ENCODE measurements around the gene TENT5C. TPM values are rescaled to one million over a fixed set of nuclear protein-coding genes. Genes with fewer than 3 reads are reported as not detected.

The TENT5C gene
- total and polyA plus RNA-seq, 8 donors, result 11.6 to 25.8 (median 15.9) TPM

DNA sequence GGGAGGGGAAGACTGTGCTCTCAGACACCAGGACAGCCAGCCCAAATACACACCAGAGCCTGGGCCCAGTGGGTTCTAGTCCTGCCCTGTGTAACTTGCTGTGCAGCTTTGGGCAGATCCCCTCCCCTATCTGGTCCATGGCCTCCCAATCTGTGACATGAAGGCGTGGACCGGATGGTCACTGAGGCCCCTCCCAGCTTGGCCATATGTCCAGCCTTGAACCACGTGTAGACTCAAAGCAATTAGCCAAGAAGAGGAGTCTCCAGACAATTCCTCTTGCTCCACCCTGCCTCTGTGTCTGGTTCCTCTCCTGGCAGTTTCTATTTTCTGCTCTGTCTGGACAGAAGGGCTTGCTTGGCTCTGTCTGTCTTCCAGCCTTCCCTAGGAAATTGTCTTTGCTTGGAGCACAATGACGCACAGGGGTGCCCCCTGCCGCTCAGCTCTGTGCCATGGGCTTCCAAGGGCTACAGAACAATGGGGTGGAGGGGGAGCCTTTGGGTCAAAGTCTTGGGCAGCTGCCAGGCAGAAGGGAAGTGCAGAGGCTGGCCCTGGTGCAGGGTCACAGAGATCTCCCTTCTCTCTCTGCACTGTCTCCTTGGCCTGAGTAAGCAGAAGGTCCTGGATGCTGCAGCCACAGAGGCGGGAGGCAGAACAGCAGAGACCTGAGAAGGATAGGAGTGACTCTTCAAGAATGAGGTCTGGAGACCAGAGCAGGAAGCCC, 66.1 kb downstream of the TENT5C start:
- H3K4me3 ChIP-seq, result no peak overlapping the region
- intact Hi-C loops (cut with DNase I), result loop anchor here in 1 of 2 donors (5.0 kb wide), 1 partner anchor 140 kb away; no protein-coding TSS in a partner anchor

DNA sequence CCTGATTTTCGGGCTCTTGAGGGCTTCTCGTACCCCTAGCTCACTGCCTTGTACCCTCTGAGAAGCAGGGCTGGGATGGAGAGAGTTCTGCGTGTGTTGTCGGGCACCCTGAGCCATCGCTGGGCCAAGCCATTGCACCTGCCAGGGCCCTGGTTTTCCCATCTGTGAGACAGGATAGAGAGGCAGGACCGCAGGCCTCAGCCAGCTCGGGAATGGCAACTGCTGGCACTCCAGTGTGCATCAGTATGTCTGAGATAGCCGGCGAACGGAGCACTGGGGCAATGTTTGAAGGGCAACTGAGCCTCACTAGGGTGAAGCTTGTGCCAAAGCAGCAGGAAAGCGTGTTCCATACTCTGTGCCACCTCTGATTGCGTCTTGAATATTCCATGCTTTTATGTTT, 66.9 kb downstream of the TENT5C start:
- intact Hi-C loops (cut with DNase I), result loop anchor here in 1 of 2 donors (5.0 kb wide), 1 partner anchor 140 kb away; no protein-coding TSS in a partner anchor
- Histone ChIP-seq H3K36me3 (no peaks in the 10 kb centered on the region), H3K27ac (no peak overlapping the region), H3K4me1 (no peaks in the 10 kb centered on the region), H3K9me3 (no peaks in the 10 kb centered on the region), H3K4me3 (no peak overlapping the region), H3K27me3 (no peaks in the 10 kb centered on the region)
- DNase-seq (no peak), ATAC-seq (no peak)
- TF ChIP-seq, protein P1, sequence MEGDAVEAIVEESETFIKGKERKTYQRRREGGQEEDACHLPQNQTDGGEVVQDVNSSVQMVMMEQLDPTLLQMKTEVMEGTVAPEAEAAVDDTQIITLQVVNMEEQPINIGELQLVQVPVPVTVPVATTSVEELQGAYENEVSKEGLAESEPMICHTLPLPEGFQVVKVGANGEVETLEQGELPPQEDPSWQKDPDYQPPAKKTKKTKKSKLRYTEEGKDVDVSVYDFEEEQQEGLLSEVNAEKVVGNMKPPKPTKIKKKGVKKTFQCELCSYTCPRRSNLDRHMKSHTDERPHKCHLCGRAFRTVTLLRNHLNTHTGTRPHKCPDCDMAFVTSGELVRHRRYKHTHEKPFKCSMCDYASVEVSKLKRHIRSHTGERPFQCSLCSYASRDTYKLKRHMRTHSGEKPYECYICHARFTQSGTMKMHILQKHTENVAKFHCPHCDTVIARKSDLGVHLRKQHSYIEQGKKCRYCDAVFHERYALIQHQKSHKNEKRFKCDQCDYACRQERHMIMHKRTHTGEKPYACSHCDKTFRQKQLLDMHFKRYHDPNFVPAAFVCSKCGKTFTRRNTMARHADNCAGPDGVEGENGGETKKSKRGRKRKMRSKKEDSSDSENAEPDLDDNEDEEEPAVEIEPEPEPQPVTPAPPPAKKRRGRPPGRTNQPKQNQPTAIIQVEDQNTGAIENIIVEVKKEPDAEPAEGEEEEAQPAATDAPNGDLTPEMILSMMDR (IDR thresholded peaks at IDR 0.05), result no peak

More for the DNA sequence above, 66.1 kb downstream of the TENT5C start:
- no peaks in the 10 kb centered on the region for H3K27me3 ChIP-seq
- peak; percentile 83 for ATAC-seq
- no peaks in the 10 kb centered on the region for H3K4me1 ChIP-seq
- H3K9me3 ChIP-seq, result no peaks in the 10 kb centered on the region
- H3K27ac ChIP-seq, result no peak overlapping the region
- DNase-seq, result no peak
- TF ChIP-seq, protein P1 (IDR thresholded peaks at IDR 0.05), result no peak
- H3K36me3 ChIP-seq, result no peaks in the 10 kb centered on the region

DNA sequence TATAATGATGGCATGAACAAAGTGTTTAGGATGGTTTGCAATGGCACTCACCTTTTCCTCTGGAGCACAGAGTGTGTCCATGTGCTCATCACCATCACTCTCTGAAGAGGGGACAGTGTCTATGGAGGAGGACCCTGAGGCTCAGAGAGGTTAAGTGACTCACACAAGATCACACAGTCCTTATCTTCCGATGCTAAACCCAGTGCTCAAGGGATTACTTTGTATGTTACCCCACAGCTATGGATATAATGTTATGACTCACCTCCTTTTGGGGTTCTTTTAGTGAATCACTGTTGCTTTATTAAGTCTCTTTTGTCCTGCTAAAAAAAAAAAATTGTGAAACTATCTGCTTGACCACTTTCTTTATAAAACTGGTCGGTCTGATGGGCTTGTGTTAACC, 67.6 kb downstream of the TENT5C start:
- intact Hi-C loops (cut with DNase I), result loop anchor here in 1 of 2 donors (5.0 kb wide), 1 partner anchor 141 kb away; no protein-coding TSS in a partner anchor
- no peak for ATAC-seq
- TF ChIP-seq, protein P1 (IDR thresholded peaks at IDR 0.05), result no peak
- Histone ChIP-seq H3K27ac (no peak overlapping the region), H3K9me3 (no peaks in the 10 kb centered on the region), H3K27me3 (no peaks in the 10 kb centered on the region), H3K4me3 (no peak overlapping the region), H3K36me3 (no peaks in the 10 kb centered on the region), H3K4me1 (no peaks in the 10 kb centered on the region)
- no peak for DNase-seq

DNA sequence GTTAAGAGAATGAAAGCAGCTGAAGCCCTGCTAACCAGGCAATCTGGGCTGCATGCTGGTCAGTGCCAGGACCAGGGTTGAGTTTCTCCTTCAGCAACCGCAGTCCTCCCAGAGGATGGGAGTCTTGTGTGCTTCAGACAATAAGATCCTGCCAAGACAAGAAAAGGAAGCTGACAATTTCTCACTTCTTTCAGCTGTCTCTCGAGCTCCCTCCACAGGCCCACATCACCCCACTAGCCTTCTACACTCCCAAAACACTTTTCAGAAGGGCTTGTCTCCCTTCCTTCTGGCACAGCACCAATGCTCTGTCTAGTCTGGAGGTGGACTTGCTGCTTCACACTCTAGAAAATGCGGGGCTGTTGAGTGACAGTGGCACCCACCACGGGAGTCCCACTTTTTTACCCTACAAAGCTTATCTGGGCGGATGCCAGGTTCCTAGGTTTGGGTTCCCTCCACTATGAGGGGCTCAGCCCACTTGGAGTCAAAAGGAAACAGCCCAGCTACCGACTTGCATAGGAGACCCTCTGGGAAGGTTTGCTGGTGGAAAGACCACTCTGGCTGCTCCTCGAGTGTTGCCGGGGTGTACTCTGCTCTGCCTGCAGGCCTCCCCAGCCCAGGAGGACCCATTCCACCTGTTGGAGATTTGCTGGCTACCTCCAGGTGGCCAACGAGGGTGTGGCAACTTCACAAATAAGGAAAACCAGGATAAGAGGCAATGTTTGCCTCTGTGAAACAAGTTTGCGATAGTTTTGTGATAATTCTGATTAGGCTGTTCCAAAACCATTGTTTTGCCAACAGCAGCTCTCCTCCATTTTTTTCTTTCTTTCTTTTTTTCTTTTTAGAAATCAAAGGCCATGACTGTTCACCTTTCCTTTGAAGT, 68.9 kb downstream of the TENT5C start:
- no peaks in the 10 kb centered on the region for H3K4me1 ChIP-seq
- H3K27me3 ChIP-seq, result no peaks in the 10 kb centered on the region
- H3K36me3 ChIP-seq, result no peaks in the 10 kb centered on the region
- no peak for DNase-seq
- no peak overlapping the region for H3K4me3 ChIP-seq
- ATAC-seq, result peak; percentile 33
- TF ChIP-seq, protein P1 (IDR thresholded peaks at IDR 0.05), result no peak
- no peak overlapping the region for H3K27ac ChIP-seq
- H3K9me3 ChIP-seq, result no peaks in the 10 kb centered on the region
- intact Hi-C loops (cut with DNase I), result loop anchor here in 1 of 2 donors (5.0 kb wide), 1 partner anchor 142 kb away; no protein-coding TSS in a partner anchor
